Esophagus squamous epithelium (tissue), 5 donors: Measurements from ENCODE around the gene SVIL. TPM values are rescaled to one million over a fixed set of nuclear protein-coding genes. Genes with fewer than 3 reads are reported as not detected.
A peak's percentile ranks its signal among the peaks of the same experiment; 100 is the strongest.

Experiments used
- DNase-seq: peaks from one replicate; lab custom pipeline; 2025; lab: John Stamatoyannopoulos, UW
- H3K27ac ChIP-seq, 4 donors: fragments of 200-600 bp; sonication (generic); one replicate each; pipeline ENCODE4 v1.5.1; 2016 to 2019; ENCODE audit warnings: mild to moderate bottlenecking in 1 of 4
- H3K27me3 ChIP-seq, 4 donors: fragments of 200-600 bp; sonication (generic); 1 replicate in 3 of 4; 2 replicates in 1 of 4; pipeline versions ENCODE4 v1.5.1 to v1.6.0; 2017 to 2021; ENCODE audit warnings: antibody characterized with exemption in 1 of 4
- H3K36me3 ChIP-seq, 3 donors: fragments of 200-600 bp; sonication (generic); one replicate each; pipeline ENCODE4 v1.5.1; 2016 to 2019
- H3K4me1 ChIP-seq, 3 donors: fragments of 200-600 bp; sonication (generic); one replicate each; pipeline ENCODE4 v1.5.1; 2017 to 2019
- H3K4me3 ChIP-seq, 4 donors: fragments of 200-600 bp; sonication (generic); 1 replicate in 3 of 4; 2 replicates in 1 of 4; pipeline ENCODE4 v1.5.1; 2016 to 2019; ENCODE audit warnings: mild to moderate bottlenecking in 2 of 4, moderate library complexity in 1 of 4
- H3K9me3 ChIP-seq, 3 donors: fragments of 200-600 bp; sonication (generic); one replicate each; pipeline ENCODE4 v1.5.1; 2016 to 2019
- CTCF ChIP-seq, 6 experiments: fragments of 450-650 bp in 4 of 6; fragments of 200-600 bp in 2 of 6; sonication (generic) in 2 of 6; IDR thresholded peaks; one replicate each; pipeline ENCODE4 v1.5.1; 2016 to 2019; ENCODE audit warnings: antibody characterized with exemption in 6 of 6, mild to moderate bottlenecking in 4 of 6, moderate library complexity in 4 of 6
- POLR2A ChIP-seq, 4 donors: fragments of 450-650 bp; IDR thresholded peaks; one replicate each; pipeline ENCODE4 v1.6.1; 2017; ENCODE audit warnings: antibody characterized with exemption in 4 of 4, mild to moderate bottlenecking in 4 of 4, moderate library complexity in 3 of 4
- WGBS, 2 donors: methylation state at CpG; one replicate each; pipeline ENCODE4 v1.1.5; 2018; 5-methylcytosine and 5-hydroxymethylcytosine counted together
- intact Hi-C: fragments of 100-400 bp; cut with DNase I; formaldehyde crosslinking; loops from one replicate; pipeline ENCODE4 v1.15.0; 2022
- total RNA-seq, 4 donors: library from RNA; depleted of rRNA; stranded (reverse); fragments of >200 nt; gene quantifications; one replicate each; pipeline ENCODE4 v1.1.0, GENCODE V29; 2016
- donor health status: DM: yes; HTN: yes; CAD: no.

The SVIL gene
- total RNA-seq, 4 donors from 2014 or later: 71.1 to 227 (median 147) TPM

GRCh38 chr10:29501692-29502091, 133.1 kb downstream of the SVIL start:
- 63 to 72% methylated on average over 7 of the region's 7 CpGs for WGBS, 2 donors
- Histone ChIP-seq H3K36me3 (peaks cover 5 to 82% (median 5%) of the 10 kb centered on the region in 3 donors), H3K4me1 (no peaks in the 10 kb centered on the region), H3K27ac (no peak overlapping the region), H3K4me3 (no peak overlapping the region), H3K9me3 (no peaks in the 10 kb centered on the region), H3K27me3 (no peaks in the 10 kb centered on the region)
- no peak for DNase-seq
- intact Hi-C loops: no loop called here
- TF ChIP-seq CTCF (IDR thresholded peaks at IDR 0.05): no peak

- no peak for DNase-seq
- no peak overlapping the region for H3K4me3 ChIP-seq
- WGBS, 2 donors: 83 to 88% methylated on average over 13 of the region's 13 CpGs
- TF ChIP-seq CTCF (IDR thresholded peaks at IDR 0.05): no peak
- TF ChIP-seq POLR2A (IDR thresholded peaks at IDR 0.05): no peak
- peaks cover 0 to 3% (median 0%) of the 10 kb centered on the region in 3 donors for H3K4me1 ChIP-seq
- H3K27ac ChIP-seq: no peak overlapping the region
- no peaks in the 10 kb centered on the region for H3K27me3 ChIP-seq
- intact Hi-C loops: no loop called here
- no peaks in the 10 kb centered on the region for H3K9me3 ChIP-seq
- H3K36me3 ChIP-seq: peaks cover 5 to 82% (median 13%) of the 10 kb centered on the region in 3 donors
Observed at GRCh38 chr10:29499993-29500537, 134.7 kb downstream of the SVIL start.

- TF ChIP-seq CTCF (IDR thresholded peaks at IDR 0.05) (peak; percentile 58 to 95 (median 86)), POLR2A (IDR thresholded peaks at IDR 0.05) (no peak)
- Histone ChIP-seq H3K9me3 (no peaks in the 10 kb centered on the region), H3K4me1 (peaks cover 0 to 3% (median 0%) of the 10 kb centered on the region in 3 donors), H3K27ac (no peak overlapping the region), H3K4me3 (no peak overlapping the region), H3K36me3 (peaks cover 16 to 95% (median 19%) of the 10 kb centered on the region in 3 donors), H3K27me3 (no peaks in the 10 kb centered on the region)
- no peak for DNase-seq
- WGBS, 2 donors: 33% methylated on average over 11 to 14 of the region's 14 CpGs
- intact Hi-C loops: no loop called here
Observed at GRCh38 chr10:29496341-29497162, 138.2 kb downstream of the SVIL start.

GRCh38 chr10:29495366-29495765, 139.4 kb downstream of the SVIL start:
- Histone ChIP-seq H3K4me1 (peaks cover 0 to 3% (median 0%) of the 10 kb centered on the region in 3 donors), H3K36me3 (peaks cover 19 to 98% (median 21%) of the 10 kb centered on the region in 3 donors), H3K9me3 (no peaks in the 10 kb centered on the region), H3K27ac (no peak overlapping the region), H3K27me3 (no peaks in the 10 kb centered on the region), H3K4me3 (no peak overlapping the region)
- WGBS, 2 donors: 70 to 84% methylated on average over 5 to 9 of the region's 9 CpGs
- TF ChIP-seq CTCF (IDR thresholded peaks at IDR 0.05) (no peak), POLR2A (IDR thresholded peaks at IDR 0.05) (no peak)
- no peak for DNase-seq
- intact Hi-C loops: no loop called here

DNA sequence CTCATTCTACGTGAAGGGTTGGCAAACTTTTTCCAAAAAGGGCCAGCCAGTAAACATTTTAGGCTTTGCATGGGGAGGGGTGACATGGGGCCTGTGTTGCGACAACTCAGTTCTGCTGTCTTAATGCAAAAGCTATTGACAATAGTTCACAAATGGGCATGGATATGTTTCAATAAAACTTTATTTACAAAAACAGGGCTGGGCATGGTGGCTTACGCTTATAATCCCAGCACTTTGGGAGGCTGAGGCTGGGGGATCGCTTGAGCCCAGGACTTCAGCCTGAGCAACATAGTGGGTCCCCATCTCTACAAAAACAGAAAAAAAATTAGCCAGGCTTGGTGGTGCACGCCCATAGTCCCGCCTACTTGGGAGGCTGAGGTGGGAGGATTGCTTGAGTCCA, 141.1 kb downstream of the SVIL start:
- Histone ChIP-seq H3K4me1 (peaks cover 0 to 3% (median 0%) of the 10 kb centered on the region in 3 donors), H3K27ac (no peak overlapping the region), H3K27me3 (no peaks in the 10 kb centered on the region), H3K4me3 (no peak overlapping the region), H3K36me3 (peaks cover 16 to 98% (median 28%) of the 10 kb centered on the region in 3 donors), H3K9me3 (no peaks in the 10 kb centered on the region)
- intact Hi-C loops: no loop called here
- 86 to 91% methylated on average over 5 of the region's 6 CpGs for WGBS, 2 donors
- TF ChIP-seq POLR2A (IDR thresholded peaks at IDR 0.05) (no peak), CTCF (IDR thresholded peaks at IDR 0.05) (no peak)
- DNase-seq: no peak
